SK-N-SH treated with all-trans-retinoic acid at 6 μM for 48 hours (cell line): Measurements from ENCODE around the gene SAMD8.

Source experiments
- POU6F1 ChIP-seq: fragments of 250-450 bp; sonication (Bioruptor Pico); IDR thresholded peaks from 2 replicates; pipeline ENCODE4 v1.8.0; 2021; ENCODE audit warnings: low read depth, mild to moderate bottlenecking, moderate library complexity, borderline replicate concordance
- PPARA ChIP-seq: fragments of 250-450 bp; sonication (Bioruptor Pico); IDR thresholded peaks from 2 replicates; pipeline ENCODE4 v1.5.0; 2020; ENCODE audit warnings: mild to moderate bottlenecking, borderline replicate concordance
- SNAI2 ChIP-seq: fragments of 250-450 bp; sonication (Bioruptor Pico); IDR thresholded peaks from 2 replicates; pipeline ENCODE4 v1.5.0; 2020; ENCODE audit warnings: mild to moderate bottlenecking, moderate library complexity
- ZNF70 ChIP-seq: fragments of 450-650 bp; formaldehyde crosslinking; IDR thresholded peaks from 2 replicates; pipeline ENCODE4 v1.5.0; 2020; ENCODE audit warnings: mild to moderate bottlenecking, moderate library complexity
- TF ChIP-seq, protein P1 (sequence below): fragments of 250-450 bp; sonication (Bioruptor Pico); IDR thresholded peaks from 2 replicates; pipeline ENCODE4 v1.5.1; 2020; ENCODE audit warnings: low read depth, mild to moderate bottlenecking, moderate library complexity

- TF ChIP-seq SNAI2 (CRISPR knock-in tag) (no peak), ZNF70 (CRISPR knock-in tag) (no peak), PPARA (CRISPR knock-in tag) (no peak), POU6F1 (no peak)
- TF ChIP-seq, protein P1, sequence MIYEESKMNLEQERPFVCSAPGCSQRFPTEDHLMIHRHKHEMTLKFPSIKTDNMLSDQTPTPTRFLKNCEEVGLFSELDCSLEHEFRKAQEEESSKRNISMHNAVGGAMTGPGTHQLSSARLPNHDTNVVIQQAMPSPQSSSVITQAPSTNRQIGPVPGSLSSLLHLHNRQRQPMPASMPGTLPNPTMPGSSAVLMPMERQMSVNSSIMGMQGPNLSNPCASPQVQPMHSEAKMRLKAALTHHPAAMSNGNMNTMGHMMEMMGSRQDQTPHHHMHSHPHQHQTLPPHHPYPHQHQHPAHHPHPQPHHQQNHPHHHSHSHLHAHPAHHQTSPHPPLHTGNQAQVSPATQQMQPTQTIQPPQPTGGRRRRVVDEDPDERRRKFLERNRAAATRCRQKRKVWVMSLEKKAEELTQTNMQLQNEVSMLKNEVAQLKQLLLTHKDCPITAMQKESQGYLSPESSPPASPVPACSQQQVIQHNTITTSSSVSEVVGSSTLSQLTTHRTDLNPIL (CRISPR knock-in tag): no peak
Observed at GRCh38 chr10:75175046-75175445, 63.6 kb downstream of the SAMD8 start.
